Loucy (cell line): ENCODE measurements around the gene DHRS4.
"Not testable (repeated sequence)": the region's sequence is repeated elsewhere in the genome, so short reads cannot be mapped to it uniquely, and the experiment has no call there.

Experiments
- H2AFZ ChIP-seq: fragments of 200-600 bp; sonication (generic); 2 replicates; pipeline ENCODE4 v1.6.0; 2016; ENCODE audit warnings: antibody characterized with exemption, mild to moderate bottlenecking, low read length, moderate library complexity
- H3F3A ChIP-seq: fragments of 200-600 bp; 2 replicates; pipeline ENCODE4 v1.6.0; 2016; ENCODE audit warnings: antibody characterized with exemption, low read depth, mild to moderate bottlenecking
- H3K27me3 ChIP-seq: fragments of 200-600 bp; sonication (generic); 2 replicates; pipeline ENCODE4 v1.6.1; 2014; ENCODE audit warnings: low read length, mild to moderate bottlenecking; ENCODE audit not compliant: insufficient read depth, poor library complexity, severe bottlenecking
- H3K36me3 ChIP-seq: fragments of 200-600 bp; sonication (generic); 2 replicates; pipeline ENCODE4 v1.6.1; 2016; ENCODE audit warnings: low read length; ENCODE audit not compliant: insufficient read depth
- H3K4me1 ChIP-seq: fragments of 200-600 bp; sonication (generic); 2 replicates; pipeline ENCODE4 v1.5.1; 2014; ENCODE audit warnings: low read length, mild to moderate bottlenecking; ENCODE audit not compliant: insufficient read depth, poor library complexity, severe bottlenecking
- H3K4me2 ChIP-seq: fragments of 200-600 bp; sonication (generic); 2 replicates; pipeline ENCODE4 v1.6.0; 2014; ENCODE audit warnings: antibody characterized with exemption, low read length, low read depth, mild to moderate bottlenecking; ENCODE audit not compliant: poor library complexity, severe bottlenecking
- H3K4me3 ChIP-seq: fragments of 200-600 bp; sonication (generic); 2 replicates; pipeline ENCODE4 v1.5.1; 2014; ENCODE audit warnings: low read length, mild to moderate bottlenecking, mixed read lengths; ENCODE audit not compliant: poor library complexity, severe bottlenecking
- H3K79me2 ChIP-seq: fragments of 200-600 bp; sonication (generic); 2 replicates; pipeline ENCODE4 v1.6.1; 2014; ENCODE audit warnings: low read length; ENCODE audit not compliant: insufficient read depth
- H3K9ac ChIP-seq: fragments of 200-600 bp; sonication (generic); 2 replicates; pipeline ENCODE4 v1.6.0; 2014; ENCODE audit warnings: mild to moderate bottlenecking, low read depth, low read length, moderate library complexity; ENCODE audit not compliant: poor library complexity, severe bottlenecking
- H3K9me2 ChIP-seq: fragments of 200-600 bp; sonication (generic); replicated peaks from 2 replicates; pipeline ENCODE4 v1.6.1; 2016; ENCODE audit warnings: low read depth, low read length, mixed read lengths
- H3K9me3 ChIP-seq: fragments of 200-600 bp; sonication (generic); 2 replicates; pipeline ENCODE4 v1.6.1; 2014; ENCODE audit warnings: mild to moderate bottlenecking, antibody characterized with exemption, low read length, low read depth; ENCODE audit not compliant: insufficient read depth
- H4K20me1 ChIP-seq: fragments of 200-600 bp; sonication (generic); 2 replicates; pipeline ENCODE4 v1.6.0; 2014; ENCODE audit warnings: antibody characterized with exemption, low read length, mild to moderate bottlenecking; ENCODE audit not compliant: insufficient read depth, poor library complexity, severe bottlenecking
- CTCF ChIP-seq: fragments of 200-600 bp; sonication (generic); conservative IDR thresholded peaks from 2 replicates; pipeline ENCODE4 v1.5.1; 2014; ENCODE audit warnings: mild to moderate bottlenecking, antibody characterized with exemption, low read length
- EZH2phosphoT487 ChIP-seq: fragments of 200-600 bp; IDR thresholded peaks from 2 replicates; pipeline ENCODE4 v1.6.1; 2018; ENCODE audit warnings: antibody characterized with exemption, mild to moderate bottlenecking, moderate library complexity, borderline replicate concordance

DHRS4 gene

GRCh38 chr14:24013654-24014514 lies 60.3 kb downstream of the DHRS4 start:
- Histone ChIP-seq H2AFZ (no peak overlapping the region), H3K9me3 (no peaks in the 10 kb centered on the region), H3K9ac (no peak overlapping the region), H3K4me2 (peak overlapping the region; percentile 32), H3K36me3 (no peaks in the 10 kb centered on the region), H3F3A (no peaks in the 10 kb centered on the region), H3K79me2 (no peaks in the 10 kb centered on the region), H3K4me1 (peaks cover 7% of the 10 kb centered on the region), H3K4me3 (no peak overlapping the region), H3K27me3 (no peaks in the 10 kb centered on the region), H4K20me1 (no peaks in the 10 kb centered on the region), H3K9me2 (no peaks in the 10 kb centered on the region)
- no peak for TF ChIP-seq EZH2phosphoT487
- peak; percentile 84 for TF ChIP-seq CTCF

DNA sequence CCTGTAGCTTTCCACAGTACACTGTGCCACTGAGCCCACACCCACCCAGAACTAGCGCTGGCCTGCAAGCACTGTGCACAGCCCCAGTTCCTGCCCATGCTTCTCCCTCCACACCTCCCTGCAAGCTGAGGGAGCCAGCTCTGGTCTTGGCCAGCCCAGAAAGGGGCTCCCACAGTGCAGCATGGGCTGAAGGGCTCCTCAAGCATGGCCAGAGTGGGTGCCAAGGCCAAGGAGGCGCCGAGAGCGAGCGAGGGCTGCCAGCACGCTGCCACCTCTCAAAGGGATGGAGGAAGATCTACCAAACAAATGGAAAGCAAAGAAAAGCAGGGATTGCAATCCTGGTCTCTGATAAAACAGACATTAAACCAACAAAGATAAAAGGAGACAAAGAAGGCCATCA lies 62.2 kb downstream of the DHRS4 start:
- not testable (repeated sequence) for H2AFZ ChIP-seq, H3K4me2 ChIP-seq, H3K9ac ChIP-seq, H3F3A ChIP-seq, H4K20me1 ChIP-seq, H3K9me2 ChIP-seq, H3K4me1 ChIP-seq, H3K4me3 ChIP-seq, H3K27me3 ChIP-seq, H3K9me3 ChIP-seq, H3K79me2 ChIP-seq, H3K36me3 ChIP-seq
